NCI-H524 treated with DMSO at 0.1 percent for 48 hours (cell line): ENCODE measurements around the gene N4BP2L2.

Experiments used
- DNase-seq: peaks from one replicate; lab custom pipeline; 2025; lab: John Stamatoyannopoulos, UW

Gene N4BP2L2

DNA sequence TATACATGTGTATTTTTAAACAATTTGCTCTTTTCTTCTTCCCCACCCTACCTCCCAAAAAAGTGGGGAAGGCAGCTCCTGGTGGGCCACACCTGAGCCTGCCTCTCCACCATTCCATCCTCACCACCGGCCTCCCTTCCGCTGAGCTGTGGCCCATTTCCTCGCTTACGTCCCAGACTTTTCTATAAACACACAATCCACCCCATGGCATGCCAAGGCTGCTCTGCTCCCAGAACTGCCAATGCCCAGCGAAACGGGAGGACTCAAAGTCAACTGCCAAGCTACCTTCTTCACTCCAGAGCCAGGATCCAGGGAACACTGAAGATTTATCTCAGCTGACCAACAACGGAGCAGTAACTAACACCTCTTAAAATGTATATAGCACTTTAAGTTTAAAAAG is 113.4 kb downstream of the N4BP2L2 start:
- DNase-seq = no peak

DNA sequence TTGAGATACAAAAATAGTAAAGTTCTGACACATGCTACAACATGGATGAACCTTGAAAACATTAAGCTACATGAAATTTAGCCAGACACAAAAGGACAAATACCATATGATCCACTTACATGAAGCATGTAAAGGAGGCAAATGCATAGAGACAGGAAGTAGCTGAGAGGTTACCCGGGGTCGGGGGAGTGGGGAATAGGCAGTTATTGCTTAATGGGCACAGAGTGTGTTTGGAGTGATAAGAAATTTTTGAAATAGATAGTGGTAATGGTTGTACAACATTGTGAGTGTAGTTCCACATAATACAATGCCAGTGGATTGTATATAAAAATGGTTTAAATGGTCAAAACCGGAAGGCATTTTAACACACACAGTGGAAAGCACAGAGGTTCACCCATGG is 115.0 kb downstream of the N4BP2L2 start:
- DNase-seq = no peak

DNA sequence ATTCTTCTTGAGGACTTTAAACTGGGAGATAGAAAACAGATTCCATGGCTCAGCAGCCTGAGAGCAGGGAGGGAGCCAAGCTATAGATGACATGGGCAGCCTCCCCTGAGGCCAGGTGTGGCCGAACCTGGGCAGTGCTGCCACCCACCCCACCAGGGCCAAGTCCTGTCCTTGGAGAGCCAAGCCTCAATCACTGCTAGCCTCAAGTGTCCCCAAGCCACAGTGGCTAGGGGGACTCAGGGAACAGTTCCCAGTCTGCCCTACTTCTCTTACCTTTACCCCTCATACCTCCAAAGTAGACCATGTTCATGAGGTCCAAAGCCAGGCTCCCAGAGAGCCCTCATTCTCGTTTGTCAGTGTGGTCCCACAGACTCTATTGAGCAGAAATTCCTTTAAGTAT is 118.7 kb downstream of the N4BP2L2 start:
- DNase-seq = no peak

- no peak for DNase-seq
These were observed 120.6 kb downstream of the N4BP2L2 start for GRCh38 chr13:32417995-32418394.

GRCh38 chr13:32415019-32415418 is 123.6 kb downstream of the N4BP2L2 start:
- no peak for DNase-seq

- DNase-seq = no peak
These were observed 124.0 kb downstream of the N4BP2L2 start for GRCh38 chr13:32414580-32414979.

DNA sequence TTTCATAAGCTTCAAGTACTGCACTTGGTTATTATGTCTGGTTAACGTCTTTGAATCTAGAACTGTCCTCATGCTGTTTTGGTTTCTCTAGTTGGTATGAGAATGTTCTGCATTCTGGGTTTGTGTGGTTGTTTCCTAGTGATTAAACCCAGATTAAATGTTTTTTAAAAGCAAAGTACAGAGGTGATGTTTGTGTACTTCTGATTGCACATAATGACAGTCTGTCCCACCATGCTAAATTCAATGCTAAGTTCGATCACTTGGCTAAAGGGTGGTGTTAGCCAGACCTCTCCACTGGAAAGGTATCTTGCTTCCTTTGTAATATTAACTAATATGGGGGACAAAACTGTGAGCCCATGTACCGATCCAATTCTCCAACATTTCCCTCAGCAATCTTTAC is 125.3 kb downstream of the N4BP2L2 start:
- DNase-seq = no peak

GRCh38 chr13:32409561-32410421 is 128.8 kb downstream of the N4BP2L2 start:
- DNase-seq = no peak

GRCh38 chr13:32409001-32409313 is 129.6 kb downstream of the N4BP2L2 start:
- no peak for DNase-seq

DNA sequence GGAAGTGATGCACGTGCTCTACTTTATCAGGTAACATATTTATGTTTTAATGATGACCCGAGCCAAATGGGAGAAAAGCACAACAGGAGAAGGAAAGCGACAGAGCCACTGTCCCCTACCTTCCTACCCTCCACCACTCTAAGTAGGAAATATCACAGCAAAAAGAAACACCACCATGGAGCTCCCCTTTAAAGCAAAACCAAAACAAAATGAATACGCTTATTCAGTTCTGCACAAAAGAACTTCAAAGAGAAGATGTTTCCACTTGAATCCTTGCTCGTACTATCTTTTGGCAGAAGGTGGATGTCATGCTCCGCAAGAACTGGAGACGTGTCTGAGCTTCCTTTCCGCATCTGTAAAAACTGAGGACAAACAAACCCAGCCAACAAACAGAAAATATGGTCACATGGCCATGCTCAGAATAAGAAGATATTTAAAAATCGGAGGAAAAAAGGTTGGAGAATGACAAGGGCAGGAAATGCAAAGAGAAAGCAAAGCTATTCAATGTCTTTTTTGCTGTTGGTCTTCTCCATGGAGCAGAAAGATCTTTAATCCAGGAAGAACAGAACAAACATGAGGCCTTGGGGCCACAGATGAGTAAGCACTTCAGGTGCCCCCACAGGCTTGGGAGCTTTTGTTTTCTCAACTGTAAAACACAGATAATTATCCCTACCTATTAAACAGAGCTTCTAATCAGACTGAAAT is 130.1 kb downstream of the N4BP2L2 start:
- no peak for DNase-seq

- DNase-seq = no peak
These were observed 130.7 kb downstream of the N4BP2L2 start for GRCh38 chr13:32407854-32408253.

GRCh38 chr13:32403108-32403507 is 135.5 kb downstream of the N4BP2L2 start:
- DNase-seq = no peak

- no peak for DNase-seq
These were observed 147.4 kb downstream of the N4BP2L2 start for GRCh38 chr13:32391101-32391619.

DNA sequence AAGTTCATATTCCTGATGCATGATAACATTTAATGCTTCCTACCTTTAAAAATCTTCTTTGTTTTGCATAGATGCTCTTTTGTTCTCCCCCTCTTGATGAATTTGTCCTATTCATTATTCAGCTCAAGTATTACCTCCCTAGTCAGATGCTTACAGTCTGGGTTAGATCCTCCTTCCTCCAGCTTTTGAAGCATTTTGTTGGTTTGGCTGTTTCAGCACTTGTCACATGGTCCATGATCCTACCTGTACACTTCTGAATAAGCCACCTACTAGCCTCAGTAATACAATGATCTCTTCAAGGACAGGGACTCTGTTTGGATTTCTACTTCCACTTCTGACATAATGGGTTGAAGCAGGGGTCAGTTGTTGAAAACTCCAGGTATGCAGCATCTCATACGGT is 148.1 kb downstream of the N4BP2L2 start:
- no peak for DNase-seq

DNA sequence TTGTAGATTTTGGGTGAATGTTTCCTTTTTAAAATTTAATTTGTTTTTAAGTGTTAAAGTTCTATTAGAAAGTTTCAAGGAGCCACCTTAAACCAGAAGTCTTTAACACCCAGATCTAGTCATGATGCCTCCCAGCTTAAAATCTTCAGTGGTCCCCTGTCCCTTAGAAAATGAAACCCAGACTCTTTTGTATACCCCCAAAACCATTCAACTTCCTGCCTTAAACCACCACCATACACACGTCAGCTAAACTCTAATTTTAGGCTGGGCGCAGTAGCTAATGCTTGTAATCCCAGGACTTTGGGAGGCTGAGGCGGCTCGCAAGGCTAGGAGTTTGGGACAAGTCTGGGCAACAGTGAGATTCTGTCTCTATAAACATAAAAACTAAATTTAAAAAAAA is 148.5 kb downstream of the N4BP2L2 start:
- DNase-seq = no peak

DNA sequence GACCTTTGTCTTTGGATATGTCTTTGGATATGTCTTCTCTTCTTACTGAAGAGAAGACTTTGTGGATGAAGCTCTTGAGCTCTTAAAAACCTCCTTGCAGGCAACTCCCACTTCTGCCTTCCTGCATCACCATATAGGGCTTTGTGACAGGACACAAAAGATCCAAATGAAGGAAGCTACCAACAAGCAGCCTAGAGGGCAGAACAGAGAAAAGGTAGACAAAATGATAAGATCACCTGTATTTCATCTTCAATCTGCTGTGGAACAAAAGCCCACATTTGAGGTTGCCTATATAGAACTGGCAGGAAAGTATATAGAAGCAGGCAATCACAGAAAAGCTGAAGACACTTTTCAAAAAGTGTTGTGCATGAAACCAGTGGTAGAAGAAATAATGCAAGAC is 153.2 kb downstream of the N4BP2L2 start:
- DNase-seq = no peak

GRCh38 chr13:32384702-32385101 is 153.9 kb downstream of the N4BP2L2 start:
- DNase-seq = no peak

DNA sequence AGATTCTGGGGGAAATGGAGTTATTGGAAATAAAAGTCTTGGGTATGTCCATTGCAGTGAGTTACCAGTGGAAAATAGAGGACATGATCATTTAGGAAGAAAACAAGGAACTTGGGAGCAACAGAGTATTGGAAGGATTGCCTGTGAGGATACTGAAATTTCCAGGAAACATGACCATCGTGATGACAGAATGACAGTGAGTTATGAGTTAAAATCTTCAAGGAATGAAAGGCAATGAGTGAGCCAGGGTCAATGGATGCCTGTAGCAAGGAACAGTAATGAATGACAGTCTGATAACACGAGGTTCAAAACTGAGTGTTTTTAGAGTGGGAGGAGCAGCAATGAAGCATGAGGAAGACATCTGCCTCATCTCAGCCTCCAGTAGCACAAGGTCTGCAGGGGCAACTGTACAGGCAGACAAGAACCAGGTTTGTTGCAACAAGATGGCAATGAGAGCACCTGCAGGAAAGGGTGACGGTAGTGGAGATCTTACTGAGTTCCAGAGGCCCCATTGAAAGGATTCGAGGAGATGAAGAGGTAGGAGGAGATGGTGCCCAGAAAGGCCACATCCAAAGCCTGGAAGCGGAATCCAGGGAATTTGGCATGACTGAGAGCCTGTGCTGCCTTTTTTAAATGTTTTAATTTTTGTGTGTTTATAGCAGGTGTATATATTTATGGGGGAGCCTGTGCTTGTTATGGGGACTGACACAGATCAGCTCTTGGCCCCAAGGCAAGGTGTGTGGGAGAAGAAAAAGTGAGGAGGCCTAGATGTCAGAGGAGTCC is 154.6 kb downstream of the N4BP2L2 start:
- no peak for DNase-seq
